Measurements from ENCODE around the gene CAB39L. TPM values are rescaled to one million over a fixed set of nuclear protein-coding genes. Genes with fewer than 3 reads are reported as not detected.

Gene CAB39L
- total RNA-seq, 1 experiment from 2014 or later, result 6.2 TPM

GRCh38 chr13:49314344-49314882 lies 129.5 kb downstream of the CAB39L start:
- peak overlapping the region; percentile 6 for H3K4me3 Mint-ChIP-seq (ENCODE audit: unreplicated experiment)
- H3K27ac Mint-ChIP-seq (ENCODE audit: low read depth, unreplicated experiment), result peak overlapping the region; percentile 95
- no peaks in the 10 kb centered on the region for H3K36me3 Mint-ChIP-seq (ENCODE audit: insufficient read depth, unreplicated experiment)
- intact Hi-C loops (cut with micrococcal nuclease), result no loop called here
- no peaks in the 10 kb centered on the region for H3K9me3 Mint-ChIP-seq (ENCODE audit: unreplicated experiment)
- ChIA-PET CTCF (interaction anchor here (0.6 to 1.9 kb wide), 8 partner anchors 8 to 292 kb away, joined by 3 to 8 read pairs (median 3); no protein-coding TSS in a partner anchor), POLR2A (interaction anchor here (0.6 to 1.1 kb wide), 6 partner anchors 47 to 535 kb away, joined by 3 to 6 read pairs (median 4); partner anchors contain the start of genes CAB39L and SETDB2)
- DNase-seq (ENCODE audit: unreplicated experiment), result no peak
- TF ChIP-seq CTCF (IDR thresholded peaks at IDR 0.05; ENCODE audit: unreplicated experiment), result no peak
- H3K4me1 Mint-ChIP-seq (ENCODE audit: insufficient read depth, unreplicated experiment), result peaks cover 11% of the 10 kb centered on the region
- BruUV-seq (replicated peaks), result no TSS peak
- H3K27me3 Mint-ChIP-seq (ENCODE audit: insufficient read depth, unreplicated experiment), result no peaks in the 10 kb centered on the region

- H3K4me1 Mint-ChIP-seq (ENCODE audit: insufficient read depth, unreplicated experiment), result peaks cover 11% of the 10 kb centered on the region
- H3K27ac Mint-ChIP-seq (ENCODE audit: low read depth, unreplicated experiment), result no peak overlapping the region
- no peak overlapping the region for H3K4me3 Mint-ChIP-seq (ENCODE audit: unreplicated experiment)
- H3K9me3 Mint-ChIP-seq (ENCODE audit: unreplicated experiment), result no peaks in the 10 kb centered on the region
- H3K36me3 Mint-ChIP-seq (ENCODE audit: insufficient read depth, unreplicated experiment), result no peaks in the 10 kb centered on the region
- H3K27me3 Mint-ChIP-seq (ENCODE audit: insufficient read depth, unreplicated experiment), result no peaks in the 10 kb centered on the region
- TF ChIP-seq CTCF (IDR thresholded peaks at IDR 0.05; ENCODE audit: unreplicated experiment), result no peak
- no peak for DNase-seq (ENCODE audit: unreplicated experiment)
- ChIA-PET CTCF (interaction anchor here (0.6 to 1.8 kb wide), 7 partner anchors 11 to 133 kb away, joined by 3 to 6 read pairs (median 4); partner anchors contain the start of genes CAB39L and SETDB2), POLR2A (no interaction called here)
- BruUV-seq (replicated peaks), result no TSS peak
- intact Hi-C loops (cut with micrococcal nuclease), result no loop called here
Measured at GRCh38 chr13:49311816-49312215, 132.0 kb downstream of the CAB39L start.

- no peaks in the 10 kb centered on the region for H3K27me3 Mint-ChIP-seq (ENCODE audit: insufficient read depth, unreplicated experiment)
- no peak overlapping the region for H3K4me3 Mint-ChIP-seq (ENCODE audit: unreplicated experiment)
- H3K27ac Mint-ChIP-seq (ENCODE audit: low read depth, unreplicated experiment), result no peak overlapping the region
- intact Hi-C loops (cut with micrococcal nuclease), result no loop called here
- POLR2A ChIA-PET, result no interaction called here
- BruUV-seq (replicated peaks), result no TSS peak
- CTCF ChIA-PET, result interaction anchor here (0.7 to 1.8 kb wide), 3 partner anchors 10 to 95 kb away, joined by 3 to 6 read pairs (median 4); no protein-coding TSS in a partner anchor
- peaks cover 11% of the 10 kb centered on the region for H3K4me1 Mint-ChIP-seq (ENCODE audit: insufficient read depth, unreplicated experiment)
- no peak for TF ChIP-seq CTCF (IDR thresholded peaks at IDR 0.05; ENCODE audit: unreplicated experiment)
- no peaks in the 10 kb centered on the region for H3K36me3 Mint-ChIP-seq (ENCODE audit: insufficient read depth, unreplicated experiment)
- DNase-seq (ENCODE audit: unreplicated experiment), result no peak
- no peaks in the 10 kb centered on the region for H3K9me3 Mint-ChIP-seq (ENCODE audit: unreplicated experiment)
Measured at GRCh38 chr13:49310251-49310650, 133.6 kb downstream of the CAB39L start.

- H3K27ac Mint-ChIP-seq (ENCODE audit: low read depth, unreplicated experiment), result no peak overlapping the region
- intact Hi-C loops (cut with micrococcal nuclease), result no loop called here
- no TSS peak for BruUV-seq (replicated peaks)
Measured at GRCh38 chr13:49308921-49309408, 134.9 kb downstream of the CAB39L start.

More at GRCh38 chr13:49308921-49309408, 134.9 kb downstream of the CAB39L start:
- ChIA-PET CTCF (interaction anchor here (0.9 kb wide), 1 partner anchor 298 kb away, joined by 3 read pairs; no protein-coding TSS in a partner anchor), POLR2A (interaction anchor here (0.5 to 1.2 kb wide), 2 partner anchors 134 to 292 kb away, joined by 3 to 5 read pairs; no protein-coding TSS in a partner anchor)
- TF ChIP-seq CTCF (IDR thresholded peaks at IDR 0.05; ENCODE audit: unreplicated experiment), result no peak
- DNase-seq (ENCODE audit: unreplicated experiment), result no peak
- no peaks in the 10 kb centered on the region for H3K9me3 Mint-ChIP-seq (ENCODE audit: unreplicated experiment)
- H3K27me3 Mint-ChIP-seq (ENCODE audit: insufficient read depth, unreplicated experiment), result no peaks in the 10 kb centered on the region
- H3K4me3 Mint-ChIP-seq (ENCODE audit: unreplicated experiment), result no peak overlapping the region
- no peaks in the 10 kb centered on the region for H3K36me3 Mint-ChIP-seq (ENCODE audit: insufficient read depth, unreplicated experiment)
- H3K4me1 Mint-ChIP-seq (ENCODE audit: insufficient read depth, unreplicated experiment), result peaks cover 5% of the 10 kb centered on the region
